DND-41 (cell line): Measurements from ENCODE around the gene STX12.
"Not testable (repeated sequence)": the region's sequence is repeated elsewhere in the genome, so short reads cannot be mapped to it uniquely, and the experiment has no call there.

Experiments used
- ATAC-seq: fragments of 200-7000 bp; cut with Tn5 transposase; 3 replicates; pipeline ENCODE4 v1.9.1; 2021; ENCODE audit warnings: low read depth; ENCODE audit not compliant: insufficient read depth
- DNase-seq: peaks from one replicate; pipeline ENCODE4 v3.0.0-alpha.2; 2020
- H2AFZ ChIP-seq: 2 replicates; pipeline ENCODE4 v1.6.0; 2012; ENCODE audit warnings: low read depth, low read length
- H3K27ac ChIP-seq: 2 replicates; pipeline ENCODE4 v1.5.1; 2012; ENCODE audit warnings: low read length, inconsistent platforms
- H3K27me3 ChIP-seq: fragments of 200-600 bp; sonication (generic); 2 replicates; pipeline ENCODE4 v1.6.0; 2012; ENCODE audit warnings: low read length, mild to moderate bottlenecking, inconsistent platforms; ENCODE audit not compliant: insufficient read depth, poor library complexity
- H3K36me3 ChIP-seq: 2 replicates; pipeline ENCODE4 v1.5.1; 2012; ENCODE audit warnings: low read length, inconsistent platforms; ENCODE audit not compliant: insufficient read depth
- H3K4me1 ChIP-seq: 2 replicates; pipeline ENCODE4 v1.5.1; 2012; ENCODE audit warnings: mild to moderate bottlenecking, low read length; ENCODE audit not compliant: insufficient read depth
- H3K4me2 ChIP-seq: 2 replicates; pipeline ENCODE4 v1.6.0; 2012; ENCODE audit warnings: mild to moderate bottlenecking, moderate library complexity, low read length, inconsistent platforms; ENCODE audit not compliant: insufficient read depth
- H3K4me3 ChIP-seq, 2 experiments: fragments of 200-600 bp in 1 of 2; shearing (Covaris generic) in 1 of 2; 2 replicates each; pipeline ENCODE4 v1.5.1; 2012 to 2016; ENCODE audit warnings: inconsistent platforms in 2 of 2, low read length in 2 of 2, mild to moderate bottlenecking in 2 of 2, low read depth in 1 of 2, moderate library complexity in 1 of 2
- H3K79me2 ChIP-seq: 2 replicates; pipeline ENCODE4 v1.6.0; 2012; ENCODE audit warnings: low read length, inconsistent platforms; ENCODE audit not compliant: insufficient read depth
- H3K9ac ChIP-seq: 2 replicates; pipeline ENCODE4 v1.6.0; 2012; ENCODE audit warnings: low read depth, mild to moderate bottlenecking, inconsistent platforms, low read length, moderate library complexity
- H3K9me3 ChIP-seq: 2 replicates; pipeline ENCODE4 v1.5.1; 2012; ENCODE audit warnings: low read length, moderate library complexity, mild to moderate bottlenecking, inconsistent platforms; ENCODE audit not compliant: insufficient read depth, severe bottlenecking
- H4K20me1 ChIP-seq: 2 replicates; pipeline ENCODE4 v1.6.0; 2012; ENCODE audit warnings: low read length; ENCODE audit not compliant: insufficient read depth
- EZH2 ChIP-seq: IDR thresholded peaks from 3 replicates; pipeline ENCODE4 v1.6.1; 2012; ENCODE audit warnings: borderline replicate concordance, low read depth, mild to moderate bottlenecking, moderate library complexity, low read length, inconsistent platforms; ENCODE audit not compliant: severe bottlenecking
- TF ChIP-seq, protein P1 (sequence below): IDR thresholded peaks from 2 replicates; pipeline ENCODE4 v1.5.1; 2012; ENCODE audit warnings: borderline replicate concordance, low read length, moderate library complexity, mild to moderate bottlenecking; ENCODE audit not compliant: poor library complexity, severe bottlenecking; ENCODE audit errors: extremely low read depth

STX12 gene

DNA sequence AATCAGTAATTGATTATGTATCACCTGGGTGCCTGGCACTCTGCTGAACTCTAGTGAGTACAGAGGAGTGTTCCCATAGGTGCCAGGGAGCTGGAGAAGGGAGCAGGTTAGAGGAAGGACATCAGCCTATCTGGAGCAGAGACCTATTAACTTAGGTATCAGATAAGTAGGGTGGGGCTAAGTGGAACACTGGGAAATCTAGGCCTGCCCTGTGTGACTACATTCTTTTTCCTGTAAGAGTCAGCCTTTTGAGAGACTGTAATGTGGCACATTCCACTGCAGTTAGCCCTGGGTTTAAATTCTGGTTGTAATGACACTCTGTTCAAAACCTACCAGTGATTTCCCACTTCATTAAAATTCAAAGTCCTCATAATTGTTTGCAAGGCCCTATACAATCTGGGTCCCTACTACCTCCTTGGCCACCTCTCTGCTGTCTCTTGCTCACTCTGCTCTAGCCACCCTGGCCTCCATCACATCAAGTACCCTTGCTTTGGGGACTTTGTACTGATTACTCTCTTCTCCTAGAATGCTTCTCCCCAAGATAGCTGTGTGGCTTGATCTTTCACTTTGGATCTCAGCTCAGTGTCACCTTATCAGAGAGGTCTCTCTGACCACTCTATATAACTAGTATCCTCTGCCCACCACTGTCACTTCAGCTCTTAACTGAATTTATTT, 12.9 kb downstream of the STX12 start:
- TF ChIP-seq, protein P1, sequence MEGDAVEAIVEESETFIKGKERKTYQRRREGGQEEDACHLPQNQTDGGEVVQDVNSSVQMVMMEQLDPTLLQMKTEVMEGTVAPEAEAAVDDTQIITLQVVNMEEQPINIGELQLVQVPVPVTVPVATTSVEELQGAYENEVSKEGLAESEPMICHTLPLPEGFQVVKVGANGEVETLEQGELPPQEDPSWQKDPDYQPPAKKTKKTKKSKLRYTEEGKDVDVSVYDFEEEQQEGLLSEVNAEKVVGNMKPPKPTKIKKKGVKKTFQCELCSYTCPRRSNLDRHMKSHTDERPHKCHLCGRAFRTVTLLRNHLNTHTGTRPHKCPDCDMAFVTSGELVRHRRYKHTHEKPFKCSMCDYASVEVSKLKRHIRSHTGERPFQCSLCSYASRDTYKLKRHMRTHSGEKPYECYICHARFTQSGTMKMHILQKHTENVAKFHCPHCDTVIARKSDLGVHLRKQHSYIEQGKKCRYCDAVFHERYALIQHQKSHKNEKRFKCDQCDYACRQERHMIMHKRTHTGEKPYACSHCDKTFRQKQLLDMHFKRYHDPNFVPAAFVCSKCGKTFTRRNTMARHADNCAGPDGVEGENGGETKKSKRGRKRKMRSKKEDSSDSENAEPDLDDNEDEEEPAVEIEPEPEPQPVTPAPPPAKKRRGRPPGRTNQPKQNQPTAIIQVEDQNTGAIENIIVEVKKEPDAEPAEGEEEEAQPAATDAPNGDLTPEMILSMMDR, result no peak
- no peak for TF ChIP-seq EZH2
- H4K20me1 ChIP-seq, result no peaks in the 10 kb centered on the region
- no peaks in the 10 kb centered on the region for H3K27me3 ChIP-seq
- no peak overlapping the region for H2AFZ ChIP-seq
- H3K4me2 ChIP-seq, result no peak overlapping the region
- H3K36me3 ChIP-seq, result peaks cover 12% of the 10 kb centered on the region
- no peak overlapping the region for H3K27ac ChIP-seq
- no peak overlapping the region for H3K4me3 ChIP-seq
- peaks cover 48% of the 10 kb centered on the region for H3K79me2 ChIP-seq
- no peaks in the 10 kb centered on the region for H3K4me1 ChIP-seq
- no peak overlapping the region for H3K9ac ChIP-seq
- H3K9me3 ChIP-seq, result no peaks in the 10 kb centered on the region
- DNase-seq, result no peak
- no peak for ATAC-seq

DNA sequence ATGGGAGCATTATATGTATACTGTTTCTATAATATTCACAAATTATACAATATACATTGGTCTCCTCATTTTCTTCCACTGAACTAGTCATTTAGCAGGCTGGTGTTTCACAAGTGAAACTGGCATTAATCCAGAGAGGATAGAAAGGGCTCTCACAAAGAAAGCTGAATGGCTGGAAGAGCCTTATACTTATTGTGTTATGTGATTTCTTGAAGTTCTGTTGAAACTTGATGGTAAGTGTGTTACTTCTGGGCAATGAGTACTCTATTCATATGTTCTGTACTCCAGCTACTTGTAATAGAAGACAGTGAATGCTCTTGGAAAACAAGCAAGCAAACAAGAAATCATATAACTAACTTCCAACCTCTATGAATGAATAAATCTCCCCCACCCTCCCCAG, 14.9 kb downstream of the STX12 start:
- peaks cover 34% of the 10 kb centered on the region for H3K79me2 ChIP-seq
- H3K9me3 ChIP-seq, result no peaks in the 10 kb centered on the region

DNA sequence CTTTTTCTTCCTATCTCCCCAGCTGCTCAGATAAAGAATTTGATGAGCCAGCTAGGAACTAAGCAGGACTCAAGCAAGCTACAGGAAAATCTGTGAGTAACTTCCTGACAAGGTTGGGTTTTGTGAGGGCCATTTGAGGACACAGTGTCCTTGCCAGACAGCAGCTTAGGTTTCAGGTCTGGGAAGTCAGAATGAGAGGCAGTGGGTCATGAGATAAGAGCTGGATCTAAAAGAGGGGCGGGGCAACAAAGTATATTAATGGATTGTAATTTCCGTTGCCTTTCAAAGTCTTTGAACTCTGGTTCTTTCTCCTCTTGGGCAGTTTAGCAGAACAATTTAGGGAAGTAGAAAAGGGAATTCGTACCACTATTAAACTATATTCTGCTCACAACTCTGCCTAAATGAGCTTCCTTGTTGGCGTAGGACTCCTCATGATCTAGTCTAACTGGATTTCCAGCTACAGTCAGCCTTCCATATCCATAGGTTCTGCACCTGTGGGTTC, 16.6 kb downstream of the STX12 start:
- peaks cover 25% of the 10 kb centered on the region for H3K79me2 ChIP-seq
- no peaks in the 10 kb centered on the region for H4K20me1 ChIP-seq
- peaks cover 33% of the 10 kb centered on the region for H3K36me3 ChIP-seq
- H3K9me3 ChIP-seq, result no peaks in the 10 kb centered on the region
- no peaks in the 10 kb centered on the region for H3K4me1 ChIP-seq
- no peak overlapping the region for H3K4me3 ChIP-seq
- no peak overlapping the region for H2AFZ ChIP-seq
- ATAC-seq (no peak), DNase-seq (no peak)
- TF ChIP-seq, protein P1, result no peak
- no peak for TF ChIP-seq EZH2
- H3K4me2 ChIP-seq, result no peak overlapping the region
- no peaks in the 10 kb centered on the region for H3K27me3 ChIP-seq
- no peak overlapping the region for H3K27ac ChIP-seq
- no peak overlapping the region for H3K9ac ChIP-seq

More for the DNA sequence above, 14.9 kb downstream of the STX12 start:
- Histone ChIP-seq H3K4me1 (no peaks in the 10 kb centered on the region), H3K36me3 (peaks cover 18% of the 10 kb centered on the region), H3K27me3 (no peaks in the 10 kb centered on the region), H3K27ac (no peak overlapping the region), H3K4me2 (no peak overlapping the region), H3K4me3 (no peak overlapping the region), H4K20me1 (no peaks in the 10 kb centered on the region), H2AFZ (no peak overlapping the region), H3K9ac (no peak overlapping the region)
- ATAC-seq (no peak), DNase-seq (no peak)
- TF ChIP-seq, protein P1, result no peak

DNA sequence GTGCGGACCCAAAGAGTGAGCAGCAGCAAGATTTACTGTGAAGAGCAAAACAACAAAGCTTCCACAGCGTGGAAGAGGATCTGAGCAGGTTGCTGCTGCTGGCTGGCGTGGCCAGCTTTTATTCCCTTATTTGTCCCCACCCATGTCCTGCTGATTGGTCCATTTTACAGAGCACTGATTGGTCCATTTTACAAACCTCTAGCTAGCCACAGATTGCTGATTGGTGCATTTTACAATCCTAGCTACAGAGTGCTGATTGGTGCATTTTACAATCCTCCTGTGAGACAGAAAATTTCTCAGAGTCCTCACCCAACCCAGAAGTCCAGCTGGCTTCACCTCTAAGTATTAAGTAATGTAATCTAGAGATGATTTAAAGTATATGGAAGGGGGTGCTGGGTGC, 17.3 kb downstream of the STX12 start:
- H3K36me3 ChIP-seq, result peaks cover 40% of the 10 kb centered on the region
- not testable (repeated sequence) for DNase-seq, H3K9ac ChIP-seq

More for the DNA sequence above, 17.3 kb downstream of the STX12 start:
- H3K79me2 ChIP-seq, result peaks cover 20% of the 10 kb centered on the region
- H2AFZ ChIP-seq, H3K9me3 ChIP-seq, H3K4me1 ChIP-seq, H3K4me3 ChIP-seq, H4K20me1 ChIP-seq, H3K4me2 ChIP-seq, ATAC-seq, H3K27me3 ChIP-seq, H3K27ac ChIP-seq: not testable (repeated sequence)
